Gastroesophageal sphincter (tissue), 3 donors: ENCODE measurements around the gene ENOX1.

Source experiments
- CTCF ChIP-seq, 4 experiments: fragments of 200-600 bp in 2 of 4; fragments of 450-650 bp in 2 of 4; sonication (generic) in 1 of 4; IDR thresholded peaks; one replicate each; pipeline ENCODE4 v1.5.1; 2017 to 2019; ENCODE audit warnings: antibody characterized with exemption in 4 of 4, mild to moderate bottlenecking in 2 of 4, moderate library complexity in 2 of 4
- POLR2A ChIP-seq, 2 donors: fragments of 450-650 bp; IDR thresholded peaks; one replicate each; pipeline ENCODE4 v1.6.1; 2017; ENCODE audit warnings: antibody characterized with exemption in 2 of 2, mild to moderate bottlenecking in 2 of 2, moderate library complexity in 1 of 2
- POLR2AphosphoS5 ChIP-seq: sonication (generic); formaldehyde crosslinking; IDR thresholded peaks from one replicate; pipeline ENCODE4 v1.6.1; 2017; ENCODE audit warnings: antibody characterized with exemption

- TF ChIP-seq CTCF (IDR thresholded peaks at IDR 0.05) (peak in 1 of 4 experiments; percentile 19), POLR2AphosphoS5 (no peak), POLR2A (IDR thresholded peaks at IDR 0.05) (no peak)
Measured at GRCh38 chr13:43307921-43308433, 478.8 kb downstream of the ENOX1 start.
